ENCODE data around the gene CEBPA.

Gene CEBPA

DNA sequence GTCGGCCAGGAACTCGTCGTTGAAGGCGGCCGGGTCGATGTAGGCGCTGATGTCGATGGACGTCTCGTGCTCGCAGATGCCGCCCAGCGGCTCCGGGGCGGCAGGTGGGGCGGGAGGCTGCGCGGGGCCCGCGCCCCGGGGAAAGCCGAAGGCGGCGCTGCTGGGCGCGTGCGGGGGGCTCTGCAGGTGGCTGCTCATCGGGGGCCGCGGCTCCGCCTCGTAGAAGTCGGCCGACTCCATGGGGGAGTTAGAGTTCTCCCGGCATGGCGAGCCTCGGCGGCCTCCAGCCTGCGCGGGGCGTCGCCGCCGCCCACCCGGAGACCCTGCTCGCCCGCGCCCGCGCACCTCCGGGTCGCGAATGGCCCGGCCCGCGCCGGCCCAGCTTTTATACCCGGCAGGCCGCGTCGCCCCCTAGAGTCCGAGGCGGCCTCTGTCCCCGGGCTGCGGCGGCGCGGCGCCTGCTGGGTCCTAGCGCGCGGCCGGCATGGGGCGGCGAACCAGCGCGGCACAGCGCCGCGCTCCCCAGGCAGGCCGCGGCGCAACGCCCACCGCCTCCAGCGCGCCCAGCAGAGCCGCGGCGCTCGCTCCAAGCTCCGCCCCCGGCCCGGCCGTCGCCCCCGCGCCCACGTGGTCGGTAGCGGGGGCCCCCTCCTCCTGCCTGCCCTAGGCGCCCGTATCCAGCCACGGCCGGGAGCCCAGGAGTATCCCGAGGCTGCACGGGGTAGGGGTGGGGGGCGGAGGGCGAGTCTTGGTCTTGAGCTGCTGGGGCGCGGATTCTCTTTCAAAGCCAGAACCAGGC, at the start of gene CEBPA:
Gene CEBPA, minus strand, starts transcription at position 360 of the 799 bp plus-strand sequence. Its CDS starts 120 bp downstream, at position 240.
- peak; percentile 31 to 47 for DNase-seq (ENCODE audit: low read depth in 2 of 2)

DNA sequence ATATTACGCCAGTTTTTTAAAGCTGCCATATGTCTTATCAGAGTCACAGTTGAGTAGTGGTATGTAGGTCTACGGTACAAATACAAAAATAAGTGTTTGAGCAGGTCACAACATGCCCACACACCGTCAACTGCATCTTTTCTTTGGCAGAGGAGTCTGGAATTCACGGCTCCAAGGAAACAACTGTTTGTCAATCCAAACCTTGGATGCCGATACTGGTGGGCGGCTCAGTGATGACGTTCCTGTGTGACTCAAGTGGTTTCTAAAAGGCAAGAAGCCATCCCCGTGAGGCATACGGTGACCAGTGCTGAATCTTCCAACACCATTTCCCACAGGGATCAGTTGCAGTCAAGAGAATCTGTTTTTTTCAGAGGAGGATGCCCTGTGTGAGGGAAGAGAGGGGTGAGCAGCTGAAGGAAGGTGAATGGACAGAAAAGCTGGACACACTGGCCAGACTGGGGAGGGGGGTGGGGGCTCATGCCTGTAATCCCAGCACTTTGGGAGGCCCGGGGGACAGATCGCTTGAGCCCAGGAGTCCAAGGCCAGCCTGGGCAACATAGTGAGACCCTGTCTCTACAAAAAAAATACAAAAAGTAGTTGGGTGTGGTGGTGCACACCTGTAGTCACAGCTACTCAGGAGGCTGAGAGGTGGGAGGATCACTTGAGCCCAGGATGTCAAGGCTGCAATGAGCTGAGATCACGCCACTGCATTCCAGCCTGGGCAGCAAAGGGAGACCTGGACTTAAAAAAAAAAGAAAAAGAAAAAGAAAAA, 48.4 kb upstream of the CEBPA start:
- no peak for DNase-seq (ENCODE audit: low read depth in 2 of 2)

DNA sequence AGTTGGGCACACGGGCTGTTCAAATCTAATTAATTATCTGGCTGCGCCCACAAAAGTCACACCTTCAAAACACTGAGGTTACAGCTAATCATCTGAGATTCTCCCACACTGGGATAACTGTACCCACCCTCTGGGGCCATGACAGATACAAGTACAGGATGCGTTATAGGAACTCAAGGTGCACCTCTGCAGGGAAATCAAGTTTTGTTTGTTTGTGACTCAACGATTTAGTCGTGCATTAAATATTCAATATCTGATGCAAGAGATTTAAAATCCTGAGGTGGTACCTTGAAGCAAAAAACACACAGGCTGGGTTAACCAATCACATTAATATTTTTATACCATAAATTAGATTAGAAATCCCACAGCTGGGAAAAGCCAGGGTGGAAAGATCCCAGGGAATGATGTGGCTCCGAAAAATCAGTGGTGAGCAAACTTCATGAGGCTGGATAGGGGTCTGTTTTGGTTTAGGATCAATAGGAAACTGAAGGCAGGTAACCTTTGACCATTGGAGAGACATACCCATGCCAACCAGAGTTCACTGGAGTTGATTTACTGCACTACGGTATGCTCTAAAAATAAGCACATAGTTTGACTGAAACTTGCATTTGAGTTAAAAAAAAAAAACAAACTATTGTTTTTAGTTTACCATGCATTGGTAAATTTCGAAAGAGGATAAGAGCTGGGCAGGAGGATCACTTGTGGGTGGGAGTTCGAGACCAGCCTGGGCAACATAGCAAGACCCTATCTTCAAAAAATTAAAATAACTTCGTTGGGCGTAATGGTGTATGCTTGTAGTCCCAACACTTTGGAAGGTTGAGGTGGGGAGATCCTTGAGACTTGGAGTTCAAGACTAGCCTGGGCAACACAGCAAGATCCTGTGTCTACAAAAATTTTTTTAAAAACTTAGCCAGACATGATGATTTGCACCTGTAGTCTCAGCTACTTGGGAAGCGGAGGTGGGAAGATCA, 47.3 kb upstream of the CEBPA start:
- no peak for DNase-seq (ENCODE audit: low read depth in 2 of 2)

DNA sequence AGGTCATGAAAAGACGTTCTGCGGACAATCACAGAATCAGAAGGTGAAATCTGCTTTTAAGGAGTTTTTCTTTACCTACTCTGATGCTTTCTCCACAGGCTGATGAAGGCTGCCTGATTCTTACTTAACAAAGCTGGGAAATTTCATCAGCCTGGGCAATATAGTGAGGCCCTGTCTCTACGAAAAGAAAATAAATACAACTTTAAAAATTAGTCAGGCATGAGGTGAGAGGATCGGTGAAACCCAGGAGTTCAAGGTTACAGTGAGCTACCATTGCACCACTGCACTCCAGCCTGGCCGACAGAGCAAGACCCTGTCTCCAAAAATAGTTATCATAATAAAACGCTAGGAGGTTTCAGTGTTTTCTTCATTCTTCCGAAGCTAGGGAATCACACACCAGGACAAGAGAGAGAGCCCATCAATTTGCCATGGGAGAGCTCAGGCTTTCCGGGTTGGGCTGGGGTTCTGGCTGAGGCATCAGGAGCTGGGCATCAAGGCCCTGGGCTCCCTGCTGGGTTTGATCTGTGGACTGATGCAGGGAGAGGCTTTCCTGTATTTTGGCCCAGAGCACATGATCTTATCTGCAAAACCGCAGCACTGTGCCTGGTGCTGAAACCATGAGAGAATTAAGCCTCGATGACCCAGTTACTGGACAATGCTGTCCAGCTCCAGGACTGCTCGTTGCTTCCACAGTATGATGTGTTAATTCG, 46.1 kb upstream of the CEBPA start:
- no peak for DNase-seq (ENCODE audit: low read depth in 2 of 2)

DNA sequence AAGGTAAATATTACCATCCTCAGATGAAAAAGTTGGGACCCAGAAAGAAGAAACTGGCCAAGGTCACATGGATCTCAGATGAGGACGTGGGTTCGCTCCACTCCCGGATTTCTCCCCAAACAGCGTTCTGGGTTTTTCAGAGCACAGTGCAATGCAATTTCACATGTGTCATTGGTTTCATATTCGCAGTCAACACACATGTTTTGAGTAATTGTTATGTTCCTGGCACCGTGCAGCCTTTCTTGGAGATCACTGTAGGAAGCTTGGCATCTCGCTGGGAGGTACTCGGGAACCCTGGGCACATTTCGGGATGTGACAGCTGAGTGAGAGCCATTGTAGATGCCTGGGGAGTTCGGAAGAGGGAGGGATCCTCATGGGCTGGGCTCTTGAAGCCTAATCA, 45.0 kb upstream of the CEBPA start:
- DNase-seq (ENCODE audit: low read depth in 2 of 2), result no peak

DNA sequence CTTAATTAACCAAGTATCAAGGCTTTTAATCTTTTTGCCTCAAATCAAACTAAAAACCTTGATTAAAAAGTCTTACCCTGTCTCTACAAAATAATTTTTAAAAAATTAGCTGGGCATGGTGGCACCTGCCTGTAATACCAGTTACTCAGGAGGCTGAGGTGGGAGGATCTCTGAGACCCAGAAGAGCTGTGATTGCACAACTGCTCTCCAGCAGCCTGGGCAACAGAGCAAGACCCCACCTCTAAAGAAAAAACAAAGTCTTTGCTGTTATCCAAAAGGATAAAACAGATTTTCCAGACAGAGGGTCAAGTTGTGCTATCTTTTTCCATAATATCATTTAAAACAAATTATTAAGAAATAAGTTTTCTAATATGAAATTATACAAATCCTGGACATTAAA, 44.3 kb upstream of the CEBPA start:
- no peak for DNase-seq (ENCODE audit: low read depth in 2 of 2)

DNA sequence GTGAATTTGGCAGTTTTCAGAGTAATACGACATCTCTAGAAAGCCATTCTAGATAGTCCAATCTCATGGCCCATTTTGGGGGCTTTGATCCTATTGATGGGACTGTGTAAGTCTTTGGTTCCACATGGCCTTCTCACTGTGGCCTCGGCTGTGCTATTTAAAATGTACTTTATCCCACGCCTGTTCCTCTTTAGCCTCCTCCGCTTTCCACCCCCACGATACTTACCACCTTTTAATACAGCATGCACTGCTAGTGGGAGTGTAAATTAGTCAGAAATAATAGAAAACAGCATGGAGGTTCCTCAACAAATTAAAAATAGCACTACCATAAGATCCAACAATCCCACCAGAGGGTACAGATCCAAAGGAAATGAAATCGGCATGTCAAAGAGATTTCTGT, 42.8 kb upstream of the CEBPA start:
- no peak for DNase-seq (ENCODE audit: low read depth in 2 of 2)

DNA sequence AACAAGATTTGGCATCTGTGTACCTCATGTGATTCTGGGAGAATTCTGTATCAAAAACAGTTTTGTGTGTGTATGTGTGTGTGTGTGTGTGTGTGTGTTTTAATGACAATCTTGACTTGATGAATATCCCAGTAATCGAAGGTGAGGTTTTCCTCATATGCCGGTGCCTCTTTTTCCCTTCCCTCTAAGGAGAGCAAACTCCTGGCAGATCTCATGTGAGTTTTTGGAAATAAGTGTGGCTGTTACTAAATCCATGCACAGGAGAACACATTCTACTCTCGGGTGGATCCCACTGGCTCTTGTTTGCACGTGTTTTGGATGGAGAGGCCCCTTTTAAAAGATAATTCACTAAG, 42.2 kb upstream of the CEBPA start:
- DNase-seq (ENCODE audit: low read depth in 2 of 2), result no peak

DNA sequence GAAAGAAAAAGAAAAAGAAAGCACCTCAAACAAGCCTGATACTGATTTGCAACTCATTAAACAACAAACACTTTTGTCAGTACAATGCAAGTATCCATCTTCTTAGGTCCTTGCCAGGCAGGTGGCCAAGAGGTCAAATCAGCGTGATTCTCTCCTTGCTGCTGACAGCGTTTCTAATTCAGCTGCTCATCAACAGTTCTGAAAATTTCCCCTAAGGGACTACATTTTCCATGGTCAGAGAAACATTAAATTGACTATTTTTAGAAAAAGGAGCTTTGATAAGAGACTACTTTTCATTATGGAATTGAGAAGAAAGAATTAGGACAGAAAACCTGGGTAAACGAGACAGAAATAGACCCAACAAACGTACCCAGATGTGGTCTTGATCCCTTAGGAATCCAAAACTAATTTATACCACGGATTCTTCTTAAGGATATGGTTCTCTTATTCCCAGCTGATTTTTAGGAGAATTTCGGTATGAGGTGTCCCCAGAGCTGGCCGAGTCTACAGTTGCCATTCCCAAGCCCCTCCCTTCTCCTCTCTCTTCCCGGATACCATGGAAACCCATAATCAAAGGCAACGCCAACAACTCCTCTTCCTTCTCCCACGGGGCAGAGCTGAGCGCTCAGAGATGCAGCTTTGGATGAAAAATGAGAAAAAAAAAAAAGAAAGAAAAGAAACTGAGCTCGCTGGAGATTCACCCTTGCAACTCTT, 41.7 kb upstream of the CEBPA start:
- DNase-seq (ENCODE audit: low read depth in 2 of 2), result no peak

DNA sequence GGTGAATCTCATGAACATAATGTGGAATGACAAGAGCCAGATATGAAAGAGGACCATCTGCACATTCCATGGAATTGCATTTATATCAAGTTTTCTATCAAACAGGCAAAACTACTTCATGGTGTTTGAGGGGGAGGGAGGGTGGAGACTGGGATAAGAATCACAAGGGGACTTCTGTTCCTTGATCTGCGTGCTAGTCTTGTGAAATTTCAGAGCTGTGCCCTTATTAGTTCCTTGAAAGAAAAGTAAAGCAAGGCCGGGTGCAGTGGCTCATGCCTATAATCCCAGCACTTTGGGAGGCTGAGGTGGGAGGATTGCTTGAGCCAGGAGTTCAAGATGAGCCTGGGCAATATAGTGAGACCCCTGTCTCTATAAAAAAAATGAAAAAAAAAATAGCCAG, 41.0 kb upstream of the CEBPA start:
- no peak for DNase-seq (ENCODE audit: low read depth in 2 of 2)

DNA sequence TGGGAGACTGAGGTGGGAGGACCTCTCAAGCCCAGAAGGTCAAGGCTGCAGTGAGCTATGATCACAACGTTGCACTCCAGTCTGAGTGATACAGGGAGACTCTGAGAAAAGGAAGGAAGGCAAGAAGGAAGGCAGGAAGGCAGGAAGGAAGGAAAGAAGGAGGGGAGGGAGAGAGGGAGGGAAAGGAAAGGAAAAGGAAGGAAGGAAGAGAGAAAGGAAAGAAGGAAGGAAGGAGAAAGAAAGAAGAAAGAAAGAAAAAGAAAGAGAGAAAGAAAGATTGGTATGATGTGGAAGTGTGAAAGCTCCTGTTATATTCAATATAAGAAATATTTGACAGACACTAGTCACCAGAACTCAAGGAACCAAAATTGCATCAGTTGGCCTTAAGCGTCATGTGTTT, 38.7 kb upstream of the CEBPA start:
- no peak for DNase-seq (ENCODE audit: low read depth in 2 of 2)

DNA sequence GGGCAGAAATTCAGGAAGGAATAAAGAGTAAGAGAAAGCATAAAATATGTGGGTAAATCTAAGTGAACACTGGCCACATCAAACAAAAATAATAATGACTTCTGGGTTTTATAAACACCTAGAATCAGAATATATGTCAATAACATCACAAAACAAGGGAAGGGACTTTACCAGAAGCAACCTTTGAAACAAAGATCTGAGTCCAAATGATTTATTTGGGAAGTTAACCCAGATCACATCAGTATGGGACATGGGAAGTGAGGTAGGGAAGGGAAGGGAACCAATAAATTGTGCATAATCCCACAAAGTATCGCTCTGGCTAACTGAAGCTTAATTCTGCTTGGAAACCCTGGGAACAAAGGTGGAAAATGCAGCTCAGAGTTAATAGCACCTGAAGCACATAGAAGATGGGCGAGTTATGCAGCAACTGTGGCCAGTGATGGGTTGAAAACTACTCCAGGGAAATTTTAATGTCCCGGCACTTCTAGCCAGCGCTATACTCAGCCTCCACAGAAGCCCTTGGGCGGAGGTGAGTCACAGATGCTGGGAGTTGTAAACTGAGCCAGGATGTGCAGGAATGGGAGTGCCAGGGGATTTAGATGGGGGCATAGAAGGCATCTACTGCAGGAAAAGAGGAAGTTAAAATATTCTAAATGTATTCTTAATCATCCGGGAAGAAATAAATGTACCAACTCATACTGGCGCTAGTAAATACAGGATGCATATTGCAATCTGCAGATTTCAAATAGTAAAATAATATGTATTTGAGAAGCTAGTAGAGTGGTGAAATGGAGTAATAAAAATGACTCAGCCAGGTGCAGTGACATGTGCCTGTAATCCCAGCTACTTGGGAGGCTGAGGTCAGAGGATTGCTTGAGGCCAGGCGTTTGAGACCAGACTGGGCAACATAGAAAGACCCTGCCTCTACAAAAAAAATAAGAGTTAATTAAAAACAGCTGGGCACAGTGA, 37.0 kb upstream of the CEBPA start:
- no peak for DNase-seq (ENCODE audit: low read depth in 2 of 2)

DNA sequence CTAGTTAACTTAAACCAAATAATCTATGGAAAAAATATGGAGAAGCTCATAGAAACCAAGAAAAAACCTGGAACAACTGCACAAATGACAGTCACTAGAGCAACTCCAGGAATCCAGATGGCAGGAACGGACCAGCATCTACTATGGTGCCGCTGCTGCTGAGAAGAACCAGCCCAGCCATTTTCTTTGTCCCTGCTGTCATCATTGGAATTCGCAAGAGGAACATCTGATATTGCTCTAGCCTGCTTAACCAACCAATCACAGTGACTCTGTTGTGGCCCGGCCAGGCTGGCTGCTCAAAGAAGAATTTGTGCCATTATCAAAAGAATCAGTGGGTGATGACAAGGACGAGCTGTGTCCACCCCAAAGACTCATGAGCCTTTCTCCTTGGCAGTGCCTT, 33.1 kb upstream of the CEBPA start:
- DNase-seq (ENCODE audit: low read depth in 2 of 2), result no peak

DNA sequence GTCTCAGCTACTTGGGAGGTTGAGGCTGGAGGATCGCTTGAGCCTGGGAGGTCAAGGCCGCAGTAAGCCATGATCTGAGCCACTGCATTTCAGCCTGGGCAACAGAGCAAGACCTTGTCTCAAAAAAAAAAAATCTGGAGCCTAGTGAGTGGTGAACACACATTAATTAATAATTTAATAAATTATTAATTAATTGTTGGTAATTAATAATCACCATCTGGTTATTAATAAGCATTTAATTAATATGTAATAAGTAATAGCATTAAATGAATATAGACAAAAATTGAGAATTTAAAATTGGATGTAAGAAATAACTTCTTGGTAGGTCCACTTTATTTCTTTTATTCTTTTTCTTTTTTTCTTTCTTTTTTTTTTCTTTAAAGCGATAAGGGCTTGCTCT, 31.9 kb upstream of the CEBPA start:
- no peak for DNase-seq (ENCODE audit: low read depth in 2 of 2)

DNA sequence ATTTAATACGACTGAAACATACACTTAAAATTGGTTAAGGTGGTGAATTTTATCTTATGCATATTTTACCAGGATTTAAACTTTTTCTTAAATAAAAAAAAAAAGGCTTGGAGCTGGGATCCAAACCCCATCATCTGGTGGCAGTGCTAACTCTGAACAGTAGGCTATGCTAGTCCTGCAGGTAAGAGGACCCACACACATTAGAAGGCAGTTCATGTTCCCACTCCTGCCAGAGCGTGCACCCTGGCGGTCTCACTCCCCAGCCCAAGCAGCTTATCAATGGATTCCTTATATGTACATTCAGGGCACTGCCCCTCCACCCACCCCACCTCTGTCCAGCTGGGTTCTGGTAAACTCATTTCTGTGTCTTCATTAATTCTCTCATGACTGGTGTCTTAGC, 31.3 kb upstream of the CEBPA start:
- no peak for DNase-seq (ENCODE audit: low read depth in 2 of 2)

DNA sequence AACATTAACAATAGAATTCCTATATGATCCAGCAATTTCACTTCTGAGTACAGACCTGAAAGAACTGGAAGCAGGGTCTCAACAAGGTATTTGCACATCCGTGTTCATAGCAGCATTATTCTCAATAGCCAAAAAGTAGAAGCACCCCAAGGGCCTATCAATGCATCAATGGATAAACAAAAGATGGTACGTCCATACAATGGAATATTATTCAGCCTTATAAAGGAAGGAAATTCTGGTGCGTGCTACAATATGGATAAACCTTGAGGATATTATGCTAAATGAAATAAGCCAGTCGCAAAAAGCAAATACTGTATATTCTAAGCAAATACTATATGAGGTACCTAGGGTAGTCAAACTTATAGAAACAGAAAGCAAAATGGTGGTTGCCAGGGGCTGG, 30.8 kb upstream of the CEBPA start:
- no peak for DNase-seq (ENCODE audit: low read depth in 2 of 2)

DNA sequence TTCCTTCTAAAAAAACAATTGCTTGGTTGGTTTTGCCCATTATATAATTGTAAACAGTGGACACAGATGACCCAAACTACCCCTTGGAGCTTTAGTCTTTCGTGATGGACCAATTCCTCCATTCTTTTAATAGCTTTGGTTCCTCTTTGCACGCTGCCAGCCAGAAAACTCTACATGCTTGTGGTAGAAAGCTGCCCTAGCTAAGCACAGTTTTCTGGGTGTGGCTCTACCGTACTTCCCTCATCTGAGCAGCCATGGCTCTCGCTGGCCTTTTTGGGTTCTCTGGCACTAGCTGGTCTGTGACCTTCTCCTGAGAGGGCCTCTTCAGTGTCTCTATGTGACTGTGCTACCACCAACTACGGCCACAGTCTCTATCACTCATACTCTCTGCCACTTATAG, 29.9 kb upstream of the CEBPA start:
- DNase-seq (ENCODE audit: low read depth in 2 of 2), result no peak

DNA sequence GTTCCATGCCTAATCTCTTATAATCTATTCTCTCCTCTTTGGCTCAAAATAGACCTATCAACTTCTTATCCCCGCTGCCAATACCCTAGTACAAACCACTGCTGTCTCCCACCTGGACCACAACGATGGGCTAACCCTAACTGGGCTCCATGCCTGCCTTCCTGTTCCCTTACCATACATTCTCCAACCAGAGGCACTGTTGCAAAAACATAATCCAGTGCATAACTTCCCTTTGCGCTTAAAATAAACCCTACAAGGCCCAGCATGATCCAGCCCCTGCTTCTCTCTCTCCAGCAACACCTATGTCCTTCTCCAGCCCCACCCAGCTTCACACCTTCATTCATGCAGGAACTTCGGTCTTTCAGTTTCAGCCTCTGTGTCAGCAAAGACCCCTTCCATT, 27.4 kb upstream of the CEBPA start:
- no peak for DNase-seq (ENCODE audit: low read depth in 2 of 2)

DNA sequence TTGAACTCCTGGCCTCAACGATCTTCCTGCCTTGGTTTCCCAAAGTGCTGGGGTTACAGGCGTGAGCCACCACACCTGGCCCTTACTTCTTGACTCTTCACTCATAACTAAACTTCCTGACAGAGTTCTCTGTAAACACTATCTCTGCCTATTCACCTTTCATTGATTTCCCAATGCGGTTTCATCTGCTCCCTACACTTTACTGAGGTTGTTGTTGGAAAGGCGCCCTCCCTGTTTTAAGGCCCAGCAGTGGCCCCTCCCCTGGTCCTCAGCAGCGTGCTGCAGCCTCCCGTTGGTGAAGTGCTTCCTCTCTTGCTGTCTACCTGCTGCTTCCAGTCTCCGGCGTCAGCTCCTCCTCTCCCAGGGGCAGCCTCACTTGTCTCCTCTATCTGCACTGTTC, 26.7 kb upstream of the CEBPA start:
- DNase-seq (ENCODE audit: low read depth in 2 of 2), result no peak

DNA sequence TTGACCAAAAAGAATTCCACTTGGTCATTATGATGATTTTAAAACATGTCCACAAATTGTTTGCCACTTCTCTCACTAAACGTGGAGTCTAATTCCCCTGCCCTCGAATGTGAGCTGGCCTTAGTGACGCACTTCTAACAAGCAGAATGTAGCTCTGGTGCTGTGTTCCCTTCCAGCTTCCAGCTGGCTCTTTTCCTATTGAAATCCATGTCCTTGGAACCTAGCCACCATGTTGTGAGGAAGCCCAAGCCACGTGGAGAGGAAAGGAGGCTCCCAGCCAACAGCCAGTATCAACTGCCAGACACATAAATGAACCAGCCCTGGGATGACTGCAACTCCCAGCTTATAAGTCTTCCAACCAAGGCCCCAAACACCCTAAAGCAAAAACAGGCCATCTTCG, 23.6 kb upstream of the CEBPA start:
- no peak for DNase-seq (ENCODE audit: low read depth in 2 of 2)
